ENCODE data around the gene ARFIP1.
"Not testable (repeated sequence)": the region's sequence is repeated elsewhere in the genome, so short reads cannot be mapped to it uniquely, and the experiment has no call there.

The ARFIP1 gene

GRCh38 chr4:152847376-152847775, 67.6 kb downstream of the ARFIP1 start:
- DNase-seq (ENCODE audit: low read depth), result no peak

GRCh38 chr4:152848508-152848907, 68.8 kb downstream of the ARFIP1 start:
- DNase-seq (ENCODE audit: low read depth), result no peak

GRCh38 chr4:152849350-152849749, 69.6 kb downstream of the ARFIP1 start:
- DNase-seq (ENCODE audit: low read depth), result no peak

GRCh38 chr4:152850377-152850776, 70.6 kb downstream of the ARFIP1 start:
- DNase-seq (ENCODE audit: low read depth), result no peak

GRCh38 chr4:152851226-152851625, 71.5 kb downstream of the ARFIP1 start:
- no peak for DNase-seq (ENCODE audit: low read depth)

- DNase-seq (ENCODE audit: low read depth), result no peak
These were observed 73.5 kb downstream of the ARFIP1 start for GRCh38 chr4:152853293-152853692.

DNA sequence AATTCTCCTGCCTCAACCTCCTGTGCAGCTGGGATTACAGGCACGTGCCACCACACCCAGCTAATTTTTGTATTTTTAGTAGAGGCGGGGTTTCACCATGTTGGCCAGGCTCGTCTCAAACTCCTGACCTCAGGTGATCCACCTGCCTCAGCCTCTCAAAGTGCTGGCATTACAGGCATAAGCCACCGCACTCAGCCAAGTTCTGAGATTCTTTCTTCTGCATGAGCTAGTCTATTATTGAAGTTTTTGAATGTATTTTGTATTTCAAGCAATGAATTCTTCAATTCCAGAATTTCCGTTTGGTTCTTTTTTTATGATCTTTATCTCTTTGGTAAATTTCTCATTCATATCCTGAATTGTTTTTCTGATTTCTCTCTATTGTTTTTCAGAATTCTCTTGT, 74.3 kb downstream of the ARFIP1 start:
- DNase-seq (ENCODE audit: low read depth), result not testable (repeated sequence)

DNA sequence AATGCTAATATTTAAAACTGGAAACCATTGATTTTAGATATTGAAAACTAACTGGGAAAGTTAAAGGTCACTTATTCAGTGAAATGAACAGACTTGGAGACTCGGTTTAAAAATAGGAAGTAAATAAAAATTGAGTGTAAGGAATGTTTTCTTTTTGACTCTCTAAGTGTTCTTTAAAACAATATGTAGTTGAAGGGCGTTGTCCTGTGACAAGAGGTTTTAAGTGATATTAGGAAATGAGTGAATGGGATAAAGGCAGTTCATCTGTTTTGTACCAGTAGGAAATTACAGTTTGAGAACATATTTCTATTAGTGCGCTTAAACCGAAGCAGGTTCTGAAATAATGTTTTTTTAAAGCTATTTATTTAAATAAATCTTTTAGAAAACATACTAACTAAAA, 77.2 kb downstream of the ARFIP1 start:
- no peak for DNase-seq (ENCODE audit: low read depth)

GRCh38 chr4:152858934-152859333, 79.2 kb downstream of the ARFIP1 start:
- no peak for DNase-seq (ENCODE audit: low read depth)

- DNase-seq (ENCODE audit: low read depth), result no peak
These were observed 80.3 kb downstream of the ARFIP1 start for GRCh38 chr4:152860046-152860445.

DNA sequence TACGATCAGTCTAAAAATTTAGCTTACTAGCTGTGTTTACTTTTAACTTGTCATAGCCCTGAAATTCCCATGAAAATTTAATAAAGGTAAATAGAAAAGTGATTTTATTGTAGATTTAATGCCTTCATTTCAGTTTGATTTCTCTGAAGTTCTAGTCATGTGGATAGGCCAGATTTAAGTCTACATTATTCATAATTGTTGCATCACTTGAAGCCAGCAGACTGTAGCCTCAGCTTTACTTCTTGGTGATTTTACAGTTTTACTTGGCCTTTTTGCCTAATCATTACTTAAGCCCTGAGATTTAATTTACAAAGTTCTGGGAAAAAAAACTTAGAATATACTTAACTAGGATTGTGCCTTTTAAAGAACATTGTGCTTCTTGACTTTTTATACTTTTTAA, 82.9 kb downstream of the ARFIP1 start:
- DNase-seq (ENCODE audit: low read depth), result no peak

DNA sequence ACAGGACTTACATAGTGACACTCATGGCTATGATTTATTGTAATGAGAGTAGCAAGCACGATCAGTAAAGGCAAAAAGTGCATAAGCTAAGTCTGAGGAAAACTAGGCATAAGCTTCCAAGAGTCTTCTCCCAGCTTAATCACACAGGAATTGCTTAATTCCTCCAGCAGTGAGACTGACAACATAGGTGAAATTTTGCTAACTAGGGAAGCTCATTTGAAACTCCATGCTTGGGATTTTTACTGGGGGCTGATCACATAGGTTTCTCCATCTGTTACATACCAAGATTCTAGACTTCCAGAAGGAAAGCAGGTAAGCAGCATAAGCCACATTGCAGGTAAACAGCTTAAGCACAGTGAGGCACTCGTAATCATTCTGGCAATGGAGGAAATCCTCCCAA, 84.6 kb downstream of the ARFIP1 start:
- DNase-seq (ENCODE audit: low read depth), result no peak

- not testable (repeated sequence) for DNase-seq (ENCODE audit: low read depth)
These were observed 86.8 kb downstream of the ARFIP1 start for GRCh38 chr4:152866432-152866993.

DNA sequence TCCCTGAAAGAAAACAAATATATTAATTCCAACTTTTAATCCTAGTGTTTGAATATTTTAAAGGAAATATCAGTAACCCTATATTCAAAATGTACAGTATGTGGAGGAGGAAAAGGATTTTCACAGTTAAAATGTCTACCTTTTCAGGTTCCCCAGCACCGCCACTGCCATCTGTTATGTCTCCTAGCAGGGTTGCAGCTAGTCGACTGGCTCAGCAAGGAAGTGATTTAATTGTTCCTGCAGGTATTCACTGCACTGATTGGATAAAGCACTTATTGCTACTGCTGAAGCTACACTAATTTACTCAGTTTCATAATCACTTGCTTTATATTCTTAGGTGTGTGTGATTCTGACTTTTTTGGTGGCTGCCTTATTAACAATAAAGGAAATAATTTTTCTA, 90.9 kb downstream of the ARFIP1 start:
- no peak for DNase-seq (ENCODE audit: low read depth)

GRCh38 chr4:152875261-152875660, 95.5 kb downstream of the ARFIP1 start:
- DNase-seq (ENCODE audit: low read depth), result no peak

DNA sequence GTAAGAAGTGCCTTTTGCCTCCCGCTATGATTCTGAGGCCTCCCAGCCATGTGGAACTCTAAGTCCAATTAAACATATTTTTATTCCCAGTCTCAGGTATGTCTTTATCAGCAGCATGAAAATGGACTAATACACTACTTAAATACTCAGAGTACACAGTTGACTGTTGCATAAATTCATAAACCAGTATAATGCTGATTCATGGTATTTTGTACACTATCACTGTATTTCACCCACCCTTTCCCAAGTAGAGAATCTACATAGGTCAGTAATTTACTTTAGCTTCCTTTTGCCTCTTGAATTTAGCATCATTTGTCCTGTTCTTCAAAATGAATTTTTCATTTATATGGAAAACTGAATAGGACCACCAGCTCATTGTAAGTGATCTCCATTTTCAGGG, 98.1 kb downstream of the ARFIP1 start:
- DNase-seq (ENCODE audit: low read depth), result no peak

DNA sequence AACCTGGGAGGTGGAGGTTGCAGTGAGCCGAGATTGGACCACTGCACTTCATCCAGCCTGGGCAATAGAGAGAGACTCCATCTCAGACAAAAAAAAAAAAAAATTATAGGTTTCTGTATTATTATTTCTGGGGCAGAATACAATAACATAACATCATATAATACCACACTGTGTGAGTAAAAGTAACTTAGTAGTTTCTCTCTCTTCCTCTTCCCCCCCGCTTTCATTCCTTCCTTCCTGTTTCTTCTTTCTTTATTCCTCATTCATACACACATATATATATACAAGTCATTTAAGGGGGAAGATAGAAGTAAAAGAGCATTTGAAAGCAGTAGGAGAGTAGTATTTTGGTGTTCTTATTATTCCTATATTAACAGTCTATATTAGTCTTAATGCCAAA, 100.5 kb downstream of the ARFIP1 start:
- no peak for DNase-seq (ENCODE audit: low read depth)

GRCh38 chr4:152881974-152882373, 102.2 kb downstream of the ARFIP1 start:
- no peak for DNase-seq (ENCODE audit: low read depth)

- DNase-seq (ENCODE audit: low read depth), result no peak
These were observed 105.4 kb downstream of the ARFIP1 start for GRCh38 chr4:152885185-152885584.

DNA sequence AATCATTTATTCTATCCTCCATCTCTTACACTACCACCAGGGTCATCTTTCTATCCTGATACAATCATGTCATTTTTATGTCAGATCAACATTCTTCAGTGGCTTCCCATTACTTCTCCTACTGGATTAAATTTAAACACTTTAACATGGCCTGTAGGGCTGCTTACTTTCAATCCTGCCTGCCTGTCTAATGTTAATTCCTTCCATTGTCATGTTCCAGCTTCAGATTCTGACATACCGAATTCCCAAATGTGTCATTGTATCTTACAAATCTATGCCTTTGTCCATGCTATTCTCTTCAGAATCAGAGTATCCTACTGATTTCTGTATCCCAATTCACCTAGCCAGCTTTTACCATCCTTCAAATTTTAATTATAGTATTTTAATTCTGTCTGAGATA, 106.4 kb downstream of the ARFIP1 start:
- no peak for DNase-seq (ENCODE audit: low read depth)

GRCh38 chr4:152887981-152888380, 108.2 kb downstream of the ARFIP1 start:
- DNase-seq (ENCODE audit: low read depth), result no peak

DNA sequence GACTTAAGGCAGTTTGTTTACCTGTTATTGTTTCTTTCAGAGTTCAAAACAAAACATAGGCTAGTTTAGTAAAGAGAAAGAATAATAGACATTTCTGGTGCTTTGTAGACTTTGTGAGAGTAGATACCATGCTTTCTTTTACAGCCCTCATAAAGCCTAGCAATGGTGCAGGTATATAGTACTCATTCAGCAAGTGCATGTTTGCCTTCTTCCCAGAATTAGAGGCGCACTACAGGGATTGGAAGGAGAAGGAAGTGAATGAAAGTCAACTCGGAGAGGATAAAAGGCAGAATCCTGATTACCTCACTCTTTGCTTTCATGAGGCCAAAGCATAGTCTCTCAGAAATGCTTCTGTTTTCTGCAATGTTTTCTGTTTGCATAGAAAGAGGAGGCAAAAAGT, 113.2 kb downstream of the ARFIP1 start:
- no peak for DNase-seq (ENCODE audit: low read depth)

DNA sequence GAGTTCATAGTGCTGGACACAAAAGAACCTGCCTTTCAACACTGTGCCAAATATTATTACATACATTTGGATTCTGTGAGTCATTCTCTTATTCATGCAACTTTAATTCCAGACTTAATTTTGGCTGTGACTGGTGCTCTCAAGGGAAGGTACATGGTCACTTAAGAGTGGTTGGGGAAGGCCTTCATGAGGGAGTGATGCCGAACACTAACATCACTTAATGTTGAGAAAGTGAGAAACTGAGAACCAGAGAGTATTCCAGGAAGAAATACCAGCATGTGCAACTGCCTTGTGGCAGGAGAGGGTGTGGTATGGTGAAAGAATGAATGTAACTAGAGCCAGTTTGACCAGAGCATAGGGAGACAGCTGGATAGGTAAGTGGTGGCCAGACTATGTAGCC, 114.9 kb downstream of the ARFIP1 start:
- DNase-seq (ENCODE audit: low read depth), result peak; percentile 14

GRCh38 chr4:152896811-152897210, 117.1 kb downstream of the ARFIP1 start:
- DNase-seq (ENCODE audit: low read depth), result no peak

DNA sequence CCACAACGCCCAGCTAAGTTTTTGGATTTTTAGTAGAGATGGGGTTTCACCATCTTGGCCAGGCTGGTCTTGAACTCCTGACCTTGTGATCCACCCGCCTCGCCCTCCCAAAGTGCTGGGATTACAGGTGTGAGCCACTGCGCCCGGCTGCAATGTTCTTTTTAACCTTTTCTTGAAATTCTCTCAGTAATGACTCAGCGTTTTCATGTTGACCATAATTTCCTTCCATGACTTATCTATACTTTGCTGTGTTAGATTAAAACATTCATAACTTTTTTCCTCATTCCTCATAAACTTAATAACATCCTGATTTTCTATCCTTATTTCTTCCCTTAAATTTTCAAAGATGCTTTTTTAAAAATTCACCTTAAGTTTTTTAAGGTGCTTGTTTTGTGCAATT, 118.4 kb downstream of the ARFIP1 start:
- not testable (repeated sequence) for DNase-seq (ENCODE audit: low read depth)
